SK-N-SH treated with all-trans-retinoic acid at 6 μM for 48 hours (cell line): ENCODE measurements around the gene KERA.

ENCODE experiments used
- ESRRG ChIP-seq: fragments of 250-450 bp; sonication (Bioruptor Pico); IDR thresholded peaks from 2 replicates; pipeline ENCODE4 v1.6.1; 2021; ENCODE audit warnings: mild to moderate bottlenecking
- TF ChIP-seq, protein P1 (sequence below): fragments of 250-450 bp; sonication (Bioruptor Pico); IDR thresholded peaks from 2 replicates; pipeline ENCODE4 v1.5.0; 2020; ENCODE audit warnings: mild to moderate bottlenecking, moderate library complexity

DNA sequence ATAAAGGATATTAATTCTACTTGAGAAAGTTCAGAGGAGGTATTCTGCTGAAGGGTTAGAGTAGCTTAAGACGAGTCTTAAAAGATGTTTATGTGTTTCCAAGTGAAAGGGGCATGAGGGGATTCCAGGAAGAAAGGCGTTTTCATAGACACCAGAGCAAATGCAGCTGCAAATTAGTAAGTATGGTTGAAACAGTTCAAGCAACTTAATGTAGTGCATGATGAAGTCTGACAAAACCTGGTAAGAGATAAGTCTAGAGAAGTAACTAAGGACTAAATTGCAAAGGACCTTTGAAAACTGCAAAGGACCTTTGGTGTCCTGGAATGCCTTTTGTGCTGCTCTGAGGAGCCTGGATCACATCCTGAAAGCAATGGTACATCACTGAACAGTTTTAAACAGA, 42.0 kb upstream of the KERA start:
- TF ChIP-seq ESRRG (CRISPR knock-in tag), result no peak
- TF ChIP-seq, protein P1, sequence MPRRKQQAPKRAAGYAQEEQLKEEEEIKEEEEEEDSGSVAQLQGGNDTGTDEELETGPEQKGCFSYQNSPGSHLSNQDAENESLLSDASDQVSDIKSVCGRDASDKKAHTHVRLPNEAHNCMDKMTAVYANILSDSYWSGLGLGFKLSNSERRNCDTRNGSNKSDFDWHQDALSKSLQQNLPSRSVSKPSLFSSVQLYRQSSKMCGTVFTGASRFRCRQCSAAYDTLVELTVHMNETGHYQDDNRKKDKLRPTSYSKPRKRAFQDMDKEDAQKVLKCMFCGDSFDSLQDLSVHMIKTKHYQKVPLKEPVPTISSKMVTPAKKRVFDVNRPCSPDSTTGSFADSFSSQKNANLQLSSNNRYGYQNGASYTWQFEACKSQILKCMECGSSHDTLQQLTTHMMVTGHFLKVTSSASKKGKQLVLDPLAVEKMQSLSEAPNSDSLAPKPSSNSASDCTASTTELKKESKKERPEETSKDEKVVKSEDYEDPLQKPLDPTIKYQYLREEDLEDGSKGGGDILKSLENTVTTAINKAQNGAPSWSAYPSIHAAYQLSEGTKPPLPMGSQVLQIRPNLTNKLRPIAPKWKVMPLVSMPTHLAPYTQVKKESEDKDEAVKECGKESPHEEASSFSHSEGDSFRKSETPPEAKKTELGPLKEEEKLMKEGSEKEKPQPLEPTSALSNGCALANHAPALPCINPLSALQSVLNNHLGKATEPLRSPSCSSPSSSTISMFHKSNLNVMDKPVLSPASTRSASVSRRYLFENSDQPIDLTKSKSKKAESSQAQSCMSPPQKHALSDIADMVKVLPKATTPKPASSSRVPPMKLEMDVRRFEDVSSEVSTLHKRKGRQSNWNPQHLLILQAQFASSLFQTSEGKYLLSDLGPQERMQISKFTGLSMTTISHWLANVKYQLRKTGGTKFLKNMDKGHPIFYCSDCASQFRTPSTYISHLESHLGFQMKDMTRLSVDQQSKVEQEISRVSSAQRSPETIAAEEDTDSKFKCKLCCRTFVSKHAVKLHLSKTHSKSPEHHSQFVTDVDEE (CRISPR knock-in tag), result no peak
